ENCODE results near the gene ANKRD13D. TPM values are rescaled to one million over a fixed set of nuclear protein-coding genes. Genes with fewer than 3 reads are reported as not detected.

The ANKRD13D gene
- total RNA-seq, 1 donor from 2014 or later = 62.9 TPM

DNA sequence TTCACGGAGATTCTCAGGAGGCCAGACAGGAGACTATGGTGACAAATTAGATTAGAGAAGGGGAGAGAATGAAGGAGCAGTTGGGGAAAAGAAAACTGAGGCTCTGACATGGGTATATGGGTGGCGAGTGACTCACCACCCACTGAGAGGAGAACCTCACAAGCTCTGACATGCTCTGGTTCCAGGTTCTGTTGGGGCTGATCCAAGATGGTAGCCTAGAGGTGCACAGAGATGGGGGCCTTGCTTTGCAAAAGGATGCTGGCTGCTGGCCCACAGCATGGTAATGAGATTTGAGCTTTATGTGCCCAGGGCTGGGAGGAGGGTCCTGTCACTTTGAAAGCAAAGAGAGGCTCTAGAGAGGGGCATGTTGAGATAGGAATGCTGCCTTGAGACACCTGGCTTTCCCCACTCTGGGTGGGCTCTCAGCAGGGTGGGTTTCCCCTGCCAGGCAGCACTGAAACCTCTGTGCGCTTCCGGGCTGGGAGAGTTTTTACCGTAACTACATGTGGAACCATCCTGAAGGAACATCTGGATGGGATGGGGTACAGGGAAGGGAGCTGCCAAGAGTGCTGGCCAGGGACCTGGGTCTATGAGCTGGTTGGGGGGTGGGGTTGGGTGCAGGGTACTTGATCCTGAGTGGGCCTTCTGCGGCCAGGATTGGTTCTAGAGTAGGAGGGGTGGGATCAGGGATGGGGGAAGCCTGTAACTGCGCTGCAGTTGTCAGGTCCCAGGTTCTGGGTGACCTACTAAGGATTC is 24.0 kb upstream of the ANKRD13D start:
- TF ChIP-seq, protein P1, sequence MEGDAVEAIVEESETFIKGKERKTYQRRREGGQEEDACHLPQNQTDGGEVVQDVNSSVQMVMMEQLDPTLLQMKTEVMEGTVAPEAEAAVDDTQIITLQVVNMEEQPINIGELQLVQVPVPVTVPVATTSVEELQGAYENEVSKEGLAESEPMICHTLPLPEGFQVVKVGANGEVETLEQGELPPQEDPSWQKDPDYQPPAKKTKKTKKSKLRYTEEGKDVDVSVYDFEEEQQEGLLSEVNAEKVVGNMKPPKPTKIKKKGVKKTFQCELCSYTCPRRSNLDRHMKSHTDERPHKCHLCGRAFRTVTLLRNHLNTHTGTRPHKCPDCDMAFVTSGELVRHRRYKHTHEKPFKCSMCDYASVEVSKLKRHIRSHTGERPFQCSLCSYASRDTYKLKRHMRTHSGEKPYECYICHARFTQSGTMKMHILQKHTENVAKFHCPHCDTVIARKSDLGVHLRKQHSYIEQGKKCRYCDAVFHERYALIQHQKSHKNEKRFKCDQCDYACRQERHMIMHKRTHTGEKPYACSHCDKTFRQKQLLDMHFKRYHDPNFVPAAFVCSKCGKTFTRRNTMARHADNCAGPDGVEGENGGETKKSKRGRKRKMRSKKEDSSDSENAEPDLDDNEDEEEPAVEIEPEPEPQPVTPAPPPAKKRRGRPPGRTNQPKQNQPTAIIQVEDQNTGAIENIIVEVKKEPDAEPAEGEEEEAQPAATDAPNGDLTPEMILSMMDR (IDR thresholded peaks at IDR 0.05) = no peak
- no peak for TF ChIP-seq POLR2AphosphoS5 (IDR thresholded peaks at IDR 0.05; ENCODE audit: insufficient read depth in 1 of 2, low read depth in 1 of 2)
- no peak for TF ChIP-seq POLR2A (IDR thresholded peaks at IDR 0.05)
- H3K27me3 ChIP-seq = no peaks in the 10 kb centered on the region
- H3K27ac ChIP-seq = peak overlapping the region; percentile 91
- no peaks in the 10 kb centered on the region for H3K9me3 ChIP-seq
- H3K36me3 ChIP-seq = peaks cover 0 to 11% of the 10 kb centered on the region in 2 donors
- H3K4me1 ChIP-seq = peaks cover 80% of the 10 kb centered on the region
- H3K4me3 ChIP-seq = no peak overlapping the region
- DNase-seq (ENCODE audit: extremely low spot score in 2 of 2) = no peak
- intact Hi-C loops (cut with DNase I) = no loop called here

DNA sequence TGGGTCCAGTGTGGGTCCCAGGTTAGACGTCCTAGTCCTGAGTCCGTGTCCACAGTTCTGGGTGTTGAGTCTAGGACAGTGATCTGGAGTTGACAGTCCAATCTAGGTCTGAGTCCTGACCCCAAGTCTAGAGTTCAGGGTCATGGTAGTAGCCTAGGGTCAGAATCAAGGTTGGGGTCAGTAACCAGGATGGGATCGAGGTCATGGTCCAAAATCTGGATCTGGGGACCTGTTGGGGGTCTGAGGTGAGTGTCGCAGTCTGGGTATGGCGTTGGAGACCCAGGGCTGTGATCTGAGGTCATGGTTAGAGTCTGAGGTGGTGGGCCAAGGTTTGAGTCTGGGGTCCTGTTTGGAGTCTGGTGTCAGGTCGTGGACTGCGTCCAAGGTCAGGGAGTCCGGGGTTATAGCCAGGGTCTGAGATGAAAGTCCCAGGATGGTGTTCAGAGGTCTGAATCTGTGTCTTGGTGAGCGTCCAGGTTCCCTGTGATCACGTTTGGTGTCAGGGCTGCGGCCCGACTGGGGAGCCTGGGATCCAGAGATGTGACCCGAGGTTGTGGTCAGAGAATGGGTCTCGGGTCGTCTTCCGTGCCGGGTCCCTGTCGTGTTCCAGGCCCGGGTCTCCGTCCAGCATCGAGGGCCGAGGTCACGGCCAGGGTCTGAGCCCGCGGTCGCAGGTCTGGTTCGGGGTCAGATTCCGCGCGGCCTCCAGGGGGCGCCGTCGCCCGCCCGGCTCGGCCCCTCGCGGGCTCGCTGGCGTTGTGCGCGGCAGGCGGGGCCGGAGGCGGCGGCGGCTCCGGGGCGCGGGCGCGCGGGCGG is 23.3 kb upstream of the ANKRD13D start:
- Histone ChIP-seq H3K4me3 (peak overlapping the region in 1 of 2 donors; percentile 21), H3K27me3 (no peaks in the 10 kb centered on the region), H3K36me3 (peaks cover 0 to 11% of the 10 kb centered on the region in 2 donors), H3K9me3 (no peaks in the 10 kb centered on the region), H3K4me1 (peaks cover 86% of the 10 kb centered on the region), H3K27ac (peak overlapping the region; percentile 91)
- DNase-seq (ENCODE audit: extremely low spot score in 2 of 2) = no peak
- intact Hi-C loops (cut with DNase I) = loop anchor here (1.0 kb wide), 1 partner anchor 51 kb away; no protein-coding TSS in a partner anchor
- TF ChIP-seq, protein P1 (IDR thresholded peaks at IDR 0.05) = peak; percentile 62 to 77 (median 73)
- TF ChIP-seq POLR2AphosphoS5 (IDR thresholded peaks at IDR 0.05; ENCODE audit: insufficient read depth in 1 of 2, low read depth in 1 of 2) (peak in 1 of 2 donors; percentile 40), POLR2A (IDR thresholded peaks at IDR 0.05) (no peak)

DNA sequence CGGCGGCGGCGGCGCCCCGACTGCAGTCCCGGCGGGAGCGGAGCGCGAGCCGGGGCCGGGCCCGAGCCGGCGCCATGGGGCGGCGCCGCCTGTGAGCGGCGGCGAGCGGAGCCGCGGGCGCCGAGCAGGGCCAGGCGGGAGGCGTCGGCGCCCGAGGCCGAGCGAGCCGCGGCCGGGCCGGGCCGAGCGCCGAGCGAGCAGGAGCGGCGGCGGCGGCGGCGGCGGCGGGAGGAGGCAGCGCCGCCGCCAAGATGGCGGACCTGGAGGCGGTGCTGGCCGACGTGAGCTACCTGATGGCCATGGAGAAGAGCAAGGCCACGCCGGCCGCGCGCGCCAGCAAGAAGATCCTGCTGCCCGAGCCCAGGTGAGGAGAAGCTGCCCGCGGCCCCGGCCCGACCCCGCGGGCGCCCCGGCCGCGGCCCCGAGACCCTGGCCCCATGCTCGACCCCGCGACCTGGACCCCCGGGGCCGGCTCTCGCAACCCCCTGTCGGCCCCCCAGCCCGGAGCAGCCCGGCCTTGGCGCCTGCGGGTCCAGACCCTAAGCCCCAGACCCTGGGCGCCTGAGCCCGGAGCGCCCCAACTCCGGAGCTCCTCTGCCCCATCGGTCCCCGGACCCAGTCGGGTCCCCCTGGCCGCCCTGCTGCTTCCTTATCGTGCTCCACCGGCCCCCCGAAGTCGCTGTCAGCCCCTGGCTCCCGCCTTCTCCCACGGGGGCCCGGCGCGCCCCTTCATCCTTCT is 22.5 kb upstream of the ANKRD13D start, which contains the start of gene GRK2:
TSS of gene GRK2 (plus strand) at position 25 of the 739 bp plus-strand sequence. CDS start at position 252, 227 bp downstream.
- Histone ChIP-seq H3K27ac (peak within 1 kb of the TSS; percentile 96), H3K27me3 (no peaks in the 10 kb centered on the region), H3K9me3 (no peaks in the 10 kb centered on the region), H3K4me3 (peak within 1 kb of the TSS; percentile 60 to 98), H3K36me3 (peaks cover 0 to 11% of the 10 kb centered on the region in 2 donors), H3K4me1 (peaks cover 86% of the 10 kb centered on the region)
- TF ChIP-seq, protein P1 (IDR thresholded peaks at IDR 0.05) = no peak
- TF ChIP-seq POLR2A (IDR thresholded peaks at IDR 0.05) (no peak), POLR2AphosphoS5 (IDR thresholded peaks at IDR 0.05; ENCODE audit: insufficient read depth in 1 of 2, low read depth in 1 of 2) (no peak)
- intact Hi-C loops (cut with DNase I) = loop anchor here (1.0 kb wide), 1 partner anchor 51 kb away; no protein-coding TSS in a partner anchor
- no peak for DNase-seq (ENCODE audit: extremely low spot score in 2 of 2)

DNA sequence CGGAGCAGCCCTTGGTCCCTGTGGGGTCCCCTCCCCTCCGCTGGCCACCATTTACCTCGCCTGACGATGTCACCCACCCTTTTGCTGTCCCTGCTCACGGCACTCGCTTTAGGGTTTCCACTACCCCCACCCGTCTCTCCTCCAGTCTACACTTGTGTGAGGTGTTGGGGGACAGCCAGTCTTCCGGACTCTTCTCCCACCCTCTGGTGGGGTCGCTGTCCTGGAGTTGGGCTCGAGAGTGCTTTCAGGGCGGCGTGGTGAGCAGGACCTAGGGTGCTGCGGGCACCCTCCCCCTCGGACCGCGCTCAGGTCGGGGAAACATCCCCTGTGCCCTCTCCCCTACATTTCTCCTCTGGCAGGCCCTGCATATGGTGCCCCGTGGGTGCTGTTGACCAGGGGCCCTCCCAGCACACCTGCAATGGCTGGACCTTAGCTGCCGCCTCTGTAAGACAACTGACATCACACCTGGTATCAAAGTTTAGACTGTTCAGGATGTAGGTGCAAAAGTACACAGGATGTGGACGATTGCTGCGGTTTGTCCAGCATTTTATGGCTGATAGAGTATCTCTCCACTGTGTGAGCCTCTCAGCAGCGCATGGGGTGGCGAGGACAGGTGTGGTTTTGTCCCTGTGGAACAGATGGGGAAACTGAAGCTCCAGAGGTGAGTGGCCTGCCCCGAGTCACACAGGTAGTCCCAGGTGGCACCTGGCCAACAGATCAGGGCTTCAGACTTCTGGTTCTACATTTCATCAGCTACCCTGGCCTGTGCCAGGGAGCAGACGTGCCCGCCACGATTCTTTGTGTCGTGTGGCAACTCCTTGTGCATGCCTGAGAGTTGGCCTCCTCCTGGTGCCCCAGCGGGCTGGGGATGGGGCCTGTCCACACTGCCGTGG is 21.7 kb upstream of the ANKRD13D start:
- intact Hi-C loops (cut with DNase I) = no loop called here
- Histone ChIP-seq H3K36me3 (peaks cover 0 to 11% of the 10 kb centered on the region in 2 donors), H3K27ac (peak overlapping the region; percentile 96), H3K27me3 (no peaks in the 10 kb centered on the region), H3K4me3 (peak overlapping the region; percentile 60 to 98), H3K4me1 (peaks cover 86% of the 10 kb centered on the region), H3K9me3 (no peaks in the 10 kb centered on the region)
- no peak for DNase-seq (ENCODE audit: extremely low spot score in 2 of 2)
- TF ChIP-seq POLR2AphosphoS5 (IDR thresholded peaks at IDR 0.05; ENCODE audit: insufficient read depth in 1 of 2, low read depth in 1 of 2) (no peak), POLR2A (IDR thresholded peaks at IDR 0.05) (no peak)
- TF ChIP-seq, protein P1 (IDR thresholded peaks at IDR 0.05) = no peak
